HepG2 (cell line): Measurements from ENCODE around the gene PDP2. TPM values are rescaled to one million over a fixed set of nuclear protein-coding genes. Genes with fewer than 3 reads are reported as not detected.

Experiments used
- AGO1 ChIP-seq: fragments of 200-400 bp; formaldehyde crosslinking; IDR thresholded peaks from 2 replicates; pipeline ENCODE4 v1.6.1; 2017; ENCODE audit warnings: mild to moderate bottlenecking, low read depth, low read length, moderate library complexity; ENCODE audit not compliant: poor library complexity, severe bottlenecking
- CEBPB ChIP-seq: IDR thresholded peaks from 2 replicates; pipeline ENCODE4 v1.6.1; 2011; ENCODE audit warnings: low read depth, low read length, improper control_type of control experiment, borderline replicate concordance
- ELF4 ChIP-seq: sonication (generic); formaldehyde crosslinking; IDR thresholded peaks from 2 replicates; pipeline ENCODE4 v1.5.0; 2020; ENCODE audit warnings: missing genetic modification reagents, mild to moderate bottlenecking, moderate library complexity, borderline replicate concordance
- ERF ChIP-seq: IDR thresholded peaks from 2 replicates; pipeline ENCODE4 v1.6.1; 2018; ENCODE audit warnings: missing biosample characterization, missing genetic modification reagents
- KAT8 ChIP-seq: IDR thresholded peaks from 2 replicates; pipeline ENCODE4 v1.6.1; 2016; ENCODE audit warnings: missing genetic modification reagents, missing compliant biosample characterization
- KDM5B ChIP-seq: sonication (generic); formaldehyde crosslinking; IDR thresholded peaks from 2 replicates; pipeline ENCODE4 v1.4.0; 2020; ENCODE audit warnings: missing genetic modification reagents, mild to moderate bottlenecking, borderline replicate concordance
- PAF1 ChIP-seq: IDR thresholded peaks from 2 replicates; pipeline ENCODE4 v1.6.1; 2016; ENCODE audit warnings: missing genetic modification reagents, missing compliant biosample characterization
- RBM39 ChIP-seq: fragments of 200-400 bp; formaldehyde crosslinking; IDR thresholded peaks from one replicate; pipeline ENCODE4 v1.6.1; 2018; ENCODE audit warnings: antibody characterized with exemption, mild to moderate bottlenecking, low read depth, low read length; ENCODE audit not compliant: poor library complexity, severe bottlenecking
- SETDB1 ChIP-seq: sonication (generic); formaldehyde crosslinking; IDR thresholded peaks from 2 replicates; pipeline ENCODE4 v1.5.1; 2020; ENCODE audit warnings: missing genetic modification reagents, mild to moderate bottlenecking, borderline replicate concordance
- SMARCC2 ChIP-seq: fragments of 450-650 bp; IDR thresholded peaks from 2 replicates; pipeline ENCODE4 v1.6.1; 2017; ENCODE audit warnings: antibody characterized with exemption, mild to moderate bottlenecking
- ZBTB3 ChIP-seq: sonication (generic); formaldehyde crosslinking; IDR thresholded peaks from 2 replicates; pipeline ENCODE4 v1.4.0; 2020; ENCODE audit warnings: low read depth, mild to moderate bottlenecking, moderate library complexity, missing genetic modification reagents, borderline replicate concordance
- ZNF513 ChIP-seq: sonication (generic); formaldehyde crosslinking; conservative IDR thresholded peaks from 2 replicates; pipeline ENCODE4 v1.5.0; 2020; ENCODE audit warnings: missing genetic modification reagents
- ZNF567 ChIP-seq: sonication (generic); formaldehyde crosslinking; IDR thresholded peaks from 2 replicates; pipeline ENCODE4 v1.8.1; 2023; ENCODE audit warnings: mild to moderate bottlenecking, missing genetic modification reagents, borderline replicate concordance
- ZNF776 ChIP-seq: sonication (generic); formaldehyde crosslinking; IDR thresholded peaks from 2 replicates; pipeline ENCODE4 v1.4.0; 2020; ENCODE audit warnings: mild to moderate bottlenecking, missing genetic modification reagents
- ZNF839 ChIP-seq: sonication (generic); formaldehyde crosslinking; IDR thresholded peaks from 2 replicates; pipeline ENCODE4 v1.4.0; 2020; ENCODE audit warnings: missing genetic modification reagents, mild to moderate bottlenecking, borderline replicate concordance
- ZNF883 ChIP-seq: sonication (generic); formaldehyde crosslinking; IDR thresholded peaks from 2 replicates; pipeline ENCODE4 v1.5.1; 2020; ENCODE audit warnings: mild to moderate bottlenecking, missing genetic modification reagents; ENCODE audit errors: not compliant biosample characterization
- polyA plus RNA-seq, 8 experiments: library from polyadenylated mRNA; depleted of rRNA in 3 of 8; stranded (reverse) in 7 of 8; unstranded in 1 of 8; fragments of >200 nt; fragmentation: Illumina TruSeq in 4 of 8; extraction: Trizol in 4 of 8; gene quantifications; 2 replicates each; pipeline versions ENCODE4 v1.2.1 to v1.2.3, GENCODE V29; 2011 to 2016; ENCODE audit warnings: low read depth in 4 of 8, missing spikeins in 1 of 8, mixed read lengths in 1 of 8; ENCODE audit not compliant: insufficient read depth in 1 of 8
- total RNA-seq, 5 experiments: library from RNA; depleted of rRNA; stranded (reverse); fragments of >200 nt; fragmentation: Illumina TruSeq; extraction: Trizol; gene quantifications; 2 replicates each; pipeline ENCODE4 v1.2.3, GENCODE V29; 2016; ENCODE audit warnings: low read depth in 1 of 5
- TF ChIP-seq, protein P1 (sequence below): sonication (generic); formaldehyde crosslinking; IDR thresholded peaks from 2 replicates; pipeline ENCODE4 v1.5.0; 2020; ENCODE audit warnings: missing genetic modification reagents
- TF ChIP-seq, protein P2 (sequence below): sonication (generic); formaldehyde crosslinking; IDR thresholded peaks from 2 replicates; pipeline ENCODE4 v1.4.0; 2020; ENCODE audit warnings: missing genetic modification reagents
- TF ChIP-seq, protein P3 (sequence below), 2 experiments: sonication (generic) in 1 of 2; formaldehyde crosslinking in 1 of 2; IDR thresholded peaks; 2 replicates each; pipeline versions ENCODE4 v1.4.0 to v1.6.1; 2018 to 2020; ENCODE audit warnings: missing genetic modification reagents in 2 of 2, borderline replicate concordance in 1 of 2, low read depth in 1 of 2, mild to moderate bottlenecking in 1 of 2, missing biosample characterization in 1 of 2
- TF ChIP-seq, protein P4 (sequence below): sonication (generic); formaldehyde crosslinking; IDR thresholded peaks from 2 replicates; pipeline ENCODE4 v1.5.1; 2020; ENCODE audit warnings: mild to moderate bottlenecking, missing genetic modification reagents, borderline replicate concordance

PDP2 gene
- total and polyA plus RNA-seq, 2 of the 13 experiments (the other 11 are each of a cell fraction or from before 2014, with no cell fraction given): 12.8 to 15.8 TPM

- TF ChIP-seq ZNF883 (CRISPR knock-in tag): peak; percentile 62
- TF ChIP-seq, protein P1, sequence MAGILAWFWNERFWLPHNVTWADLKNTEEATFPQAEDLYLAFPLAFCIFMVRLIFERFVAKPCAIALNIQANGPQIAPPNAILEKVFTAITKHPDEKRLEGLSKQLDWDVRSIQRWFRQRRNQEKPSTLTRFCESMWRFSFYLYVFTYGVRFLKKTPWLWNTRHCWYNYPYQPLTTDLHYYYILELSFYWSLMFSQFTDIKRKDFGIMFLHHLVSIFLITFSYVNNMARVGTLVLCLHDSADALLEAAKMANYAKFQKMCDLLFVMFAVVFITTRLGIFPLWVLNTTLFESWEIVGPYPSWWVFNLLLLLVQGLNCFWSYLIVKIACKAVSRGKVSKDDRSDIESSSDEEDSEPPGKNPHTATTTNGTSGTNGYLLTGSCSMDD (CRISPR knock-in tag): no peak
- TF ChIP-seq SMARCC2: no peak
- no peak for TF ChIP-seq AGO1
- TF ChIP-seq, protein P2, sequence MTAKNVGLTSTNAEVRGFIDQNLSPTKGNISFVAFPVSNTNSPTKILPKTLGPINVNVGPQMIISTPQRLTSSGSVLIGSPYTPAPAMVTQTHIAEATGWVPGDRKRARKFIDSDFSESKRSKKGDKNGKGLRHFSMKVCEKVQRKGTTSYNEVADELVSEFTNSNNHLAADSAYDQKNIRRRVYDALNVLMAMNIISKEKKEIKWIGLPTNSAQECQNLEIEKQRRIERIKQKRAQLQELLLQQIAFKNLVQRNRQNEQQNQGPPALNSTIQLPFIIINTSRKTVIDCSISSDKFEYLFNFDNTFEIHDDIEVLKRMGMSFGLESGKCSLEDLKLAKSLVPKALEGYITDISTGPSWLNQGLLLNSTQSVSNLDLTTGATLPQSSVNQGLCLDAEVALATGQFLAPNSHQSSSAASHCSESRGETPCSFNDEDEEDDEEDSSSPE (CRISPR knock-in tag): no peak
- no peak for TF ChIP-seq ZNF567 (CRISPR knock-in tag)
- TF ChIP-seq ERF (CRISPR knock-in tag): peak; percentile 40; the same call in 1 of the 2 replicates
- TF ChIP-seq ZNF839 (CRISPR knock-in tag): no peak
- no peak for TF ChIP-seq RBM39
- TF ChIP-seq ELF4: no peak
- TF ChIP-seq ZNF776: no peak
- TF ChIP-seq KDM5B (CRISPR knock-in tag): no peak
- TF ChIP-seq, protein P3, sequence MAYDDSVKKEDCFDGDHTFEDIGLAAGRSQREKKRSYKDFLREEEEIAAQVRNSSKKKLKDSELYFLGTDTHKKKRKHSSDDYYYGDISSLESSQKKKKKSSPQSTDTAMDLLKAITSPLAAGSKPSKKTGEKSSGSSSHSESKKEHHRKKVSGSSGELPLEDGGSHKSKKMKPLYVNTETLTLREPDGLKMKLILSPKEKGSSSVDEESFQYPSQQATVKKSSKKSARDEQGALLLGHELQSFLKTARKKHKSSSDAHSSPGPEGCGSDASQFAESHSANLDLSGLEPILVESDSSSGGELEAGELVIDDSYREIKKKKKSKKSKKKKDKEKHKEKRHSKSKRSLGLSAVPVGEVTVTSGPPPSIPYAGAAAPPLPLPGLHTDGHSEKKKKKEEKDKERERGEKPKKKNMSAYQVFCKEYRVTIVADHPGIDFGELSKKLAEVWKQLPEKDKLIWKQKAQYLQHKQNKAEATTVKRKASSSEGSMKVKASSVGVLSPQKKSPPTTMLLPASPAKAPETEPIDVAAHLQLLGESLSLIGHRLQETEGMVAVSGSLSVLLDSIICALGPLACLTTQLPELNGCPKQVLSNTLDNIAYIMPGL (CRISPR knock-in tag; IDR thresholded peaks at IDR 0.05; ENCODE audit: borderline replicate concordance in 1 of 2, low read depth in 1 of 2): no peak; a peak in 1 of 4 replicates
- no peak for TF ChIP-seq ZBTB3 (CRISPR knock-in tag)
- TF ChIP-seq KAT8 (CRISPR knock-in tag): peak; percentile 59; the same call in 1 of the 2 replicates
- peak; percentile 88 for TF ChIP-seq CEBPB
- TF ChIP-seq, protein P4, sequence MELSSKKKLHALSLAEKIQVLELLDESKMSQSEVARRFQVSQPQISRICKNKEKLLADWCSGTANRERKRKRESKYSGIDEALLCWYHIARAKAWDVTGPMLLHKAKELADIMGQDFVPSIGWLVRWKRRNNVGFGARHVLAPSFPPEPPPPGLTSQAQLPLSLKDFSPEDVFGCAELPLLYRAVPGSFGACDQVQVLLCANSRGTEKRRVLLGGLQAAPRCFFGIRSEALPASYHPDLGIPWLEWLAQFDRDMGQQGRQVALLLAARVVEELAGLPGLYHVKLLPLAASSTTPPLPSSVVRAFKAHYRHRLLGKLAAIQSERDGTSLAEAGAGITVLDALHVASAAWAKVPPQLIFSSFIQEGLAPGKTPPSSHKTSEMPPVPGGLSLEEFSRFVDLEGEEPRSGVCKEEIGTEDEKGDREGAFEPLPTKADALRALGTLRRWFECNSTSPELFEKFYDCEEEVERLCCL: no peak
- TF ChIP-seq PAF1 (CRISPR knock-in tag): no peak
- no peak for TF ChIP-seq ZNF513 (CRISPR knock-in tag)
- TF ChIP-seq SETDB1 (CRISPR knock-in tag): no peak
Measured at GRCh38 chr16:66899310-66899944, 19.1 kb downstream of the PDP2 start (continued).
